ENCODE results near the gene XAGE3.
"Not testable (repeated sequence)": the region's sequence is repeated elsewhere in the genome, so short reads cannot be mapped to it uniquely, and the experiment has no call there.

Gene XAGE3

GRCh38 chrX:52867610-52868348 is at the start of gene XAGE3:
XAGE3 (minus strand) TSS chrX:52868083; CDS start chrX:52867133, 950 bp downstream.
- no peak for DNase-seq

GRCh38 chrX:52914704-52915103 is 46.8 kb upstream of the XAGE3 start:
- DNase-seq = not testable (repeated sequence)

- not testable (repeated sequence) for DNase-seq
Measured at GRCh38 chrX:52913681-52914080, 45.8 kb upstream of the XAGE3 start.

GRCh38 chrX:52909313-52909969 is 41.6 kb upstream of the XAGE3 start:
- DNase-seq = not testable (repeated sequence)

- DNase-seq = not testable (repeated sequence)
Measured at GRCh38 chrX:52907900-52908299, 40.0 kb upstream of the XAGE3 start.

- DNase-seq = not testable (repeated sequence)
Measured at GRCh38 chrX:52907137-52907536, 39.3 kb upstream of the XAGE3 start.

- DNase-seq = not testable (repeated sequence)
Measured at GRCh38 chrX:52906072-52906471, 38.2 kb upstream of the XAGE3 start.

- DNase-seq = not testable (repeated sequence)
Measured at GRCh38 chrX:52905531-52905930, 37.6 kb upstream of the XAGE3 start.

GRCh38 chrX:52896855-52897709 is 29.2 kb upstream of the XAGE3 start, which contains the start of gene FAM156B:
FAM156B (plus strand) TSS chrX:52897330; CDS start chrX:52907226, 9,896 bp downstream.
- not testable (repeated sequence) for DNase-seq

- not testable (repeated sequence) for DNase-seq
Measured at GRCh38 chrX:52896438-52896837, 28.6 kb upstream of the XAGE3 start.

- not testable (repeated sequence) for DNase-seq
Measured at GRCh38 chrX:52888090-52888489, 20.2 kb upstream of the XAGE3 start.

- DNase-seq = not testable (repeated sequence)
Measured at GRCh38 chrX:52887459-52887858, 19.6 kb upstream of the XAGE3 start.

- DNase-seq = not testable (repeated sequence)
Measured at GRCh38 chrX:52876386-52876785, 8.5 kb upstream of the XAGE3 start.

GRCh38 chrX:52875436-52875835 is 7.6 kb upstream of the XAGE3 start:
- DNase-seq = not testable (repeated sequence)

- DNase-seq = no peak
Measured at GRCh38 chrX:52874661-52875060, 6.8 kb upstream of the XAGE3 start.

GRCh38 chrX:52873825-52874224 is 5.9 kb upstream of the XAGE3 start:
- not testable (repeated sequence) for DNase-seq

GRCh38 chrX:52870046-52870445 is 2.2 kb upstream of the XAGE3 start:
- no peak for DNase-seq

GRCh38 chrX:52865343-52865998 is 2.4 kb downstream of the XAGE3 start:
- no peak for DNase-seq

GRCh38 chrX:52856991-52857525 is 10.8 kb downstream of the XAGE3 start:
- not testable (repeated sequence) for DNase-seq

- DNase-seq = no peak
Measured at GRCh38 chrX:52852110-52852860, 15.6 kb downstream of the XAGE3 start.

GRCh38 chrX:52843619-52844018 is 24.3 kb downstream of the XAGE3 start:
- not testable (repeated sequence) for DNase-seq
